ENCODE results near the gene SPSB1. TPM values are rescaled to one million over a fixed set of nuclear protein-coding genes. Genes with fewer than 3 reads are reported as not detected.

Gene SPSB1
- total RNA-seq, 1 experiment from 2014 or later, result 2.9 TPM

- Mint-ChIP-seq H3K27ac (no peak overlapping the region; a peak in 1 of 7 replicates), H3K27me3 (ENCODE audit: low read depth) (peaks cover 26% of the 10 kb centered on the region), H3K36me3 (ENCODE audit: insufficient read depth in 1 of 3, low read depth in 3 of 3) (peaks cover 0 to 4% (median 0%) of the 10 kb centered on the region in 3 experiments; a peak in 2 of 7 replicates), H3K4me1 (peaks cover 12 to 15% of the 10 kb centered on the region in 2 experiments), H3K4me3 (no peak overlapping the region), H3K9me3 (peaks cover 22 to 30% of the 10 kb centered on the region in 2 experiments)
- Histone ChIP-seq H4K91ac (ENCODE audit: insufficient read length, low read depth, low read length) (no peak overlapping the region), H3K14ac (ENCODE audit: insufficient read depth, low read length) (no peak overlapping the region), H4K20me1 (ENCODE audit: control insufficient read depth, insufficient read depth, insufficient read length) (no peaks in the 10 kb centered on the region), H4K5ac (ENCODE audit: insufficient read length, low read depth, low read length) (no peak overlapping the region), H2BK12ac (ENCODE audit: insufficient read length, low read depth, low read length) (no peak overlapping the region), H3K9ac (ENCODE audit: extremely low read depth, insufficient read length, low read length) (no peak overlapping the region), H3K79me2 (ENCODE audit: insufficient read depth, low read length) (no peaks in the 10 kb centered on the region), H3K18ac (ENCODE audit: insufficient read length, low read depth, low read length) (no peak overlapping the region), H3K56ac (ENCODE audit: insufficient read length, low read depth, low read length) (no peak overlapping the region), H2BK20ac (ENCODE audit: low read depth, low read length, poor library complexity, severe bottlenecking) (no peak overlapping the region), H2BK5ac (ENCODE audit: insufficient read length, low read length) (no peak overlapping the region), H3T11ph (ENCODE audit: low read length) (no peak overlapping the region), H4K8ac (replicated peaks; ENCODE audit: insufficient read length, low read depth, low read length) (no peak overlapping the region), H3K27me3 (ENCODE audit: insufficient read depth, low read length) (no peaks in the 10 kb centered on the region), H2BK120ac (ENCODE audit: low read depth, low read length, poor library complexity, severe bottlenecking) (no peak overlapping the region), H3K79me1 (ENCODE audit: insufficient read depth, low read depth, low read length, poor library complexity, severe bottlenecking) (no peaks in the 10 kb centered on the region), H3K23ac (ENCODE audit: insufficient read length, low read depth, low read length) (no peak overlapping the region), H3K9me3 (ENCODE audit: control insufficient read depth, low read depth, low read length) (no peaks in the 10 kb centered on the region), H3K27ac (ENCODE audit: insufficient read length, low read depth, low read length) (no peak overlapping the region), H3K23me2 (ENCODE audit: insufficient read length, low read depth, low read length, poor library complexity, severe bottlenecking) (no peaks in the 10 kb centered on the region), H2BK15ac (ENCODE audit: low read depth, low read length) (no peak overlapping the region), H2AK5ac (ENCODE audit: insufficient read length, low read length) (no peak overlapping the region), H3K4me1 (ENCODE audit: insufficient read depth, low read length) (no peaks in the 10 kb centered on the region; the same call in 1 of the 2 replicates), H3K4me2 (ENCODE audit: insufficient read depth, insufficient read length, low read length) (no peak overlapping the region), H2AFZ (ENCODE audit: low read length) (no peak overlapping the region), H3K4ac (ENCODE audit: low read depth, low read length) (no peak overlapping the region)
- WGBS (ENCODE audit: extremely low coverage, insufficient read length, low lambda C conversion rate), result 100% methylated on average over 1 of the region's 2 CpGs
- DNase-seq, result no peak
- TF ChIP-seq CTCF (conservative IDR thresholded peaks at IDR 0.05), result no peak
These were observed 8.6 kb upstream of the SPSB1 start for GRCh38 chr1:9284061-9284460.

Measured in H9 (cell line).